MM.1S (cell line): ENCODE measurements around the gene HRH2.

Experiments
- DNase-seq: peaks from one replicate; pipeline ENCODE4 v3.0.0-alpha.2; 2015
- H2AFZ ChIP-seq: fragments of 300-600 bp; sonication (generic); 2 replicates; pipeline ENCODE4 v1.6.0; 2016; ENCODE audit warnings: antibody characterized with exemption, low read length
- H3F3A ChIP-seq: fragments of 300-600 bp; sonication (generic); 2 replicates; pipeline ENCODE4 v1.6.1; 2016; ENCODE audit warnings: mild to moderate bottlenecking, antibody characterized with exemption, low read length, moderate library complexity, mixed read lengths; ENCODE audit not compliant: insufficient read depth
- H3K27ac ChIP-seq: fragments of 300-600 bp; sonication (generic); 2 replicates; pipeline ENCODE4 v1.5.1; 2016; ENCODE audit warnings: mild to moderate bottlenecking, low read length
- H3K27me3 ChIP-seq: fragments of 300-600 bp; sonication (generic); replicated peaks from 2 replicates; pipeline ENCODE4 v1.6.0; 2016; ENCODE audit warnings: low read length; ENCODE audit not compliant: insufficient read depth
- H3K36me3 ChIP-seq: fragments of 300-600 bp; sonication (generic); replicated peaks from 2 replicates; pipeline ENCODE4 v1.6.1; 2016; ENCODE audit warnings: mild to moderate bottlenecking, low read length, mixed read lengths; ENCODE audit not compliant: insufficient read depth
- H3K4me1 ChIP-seq: fragments of 300-600 bp; sonication (generic); 2 replicates; pipeline ENCODE4 v1.6.1; 2016; ENCODE audit warnings: low read length, mixed read lengths
- H3K4me2 ChIP-seq: fragments of 300-600 bp; sonication (generic); 2 replicates; pipeline ENCODE4 v1.6.0; 2016; ENCODE audit warnings: low read depth, low read length
- H3K4me3 ChIP-seq: fragments of 300-600 bp; sonication (generic); 2 replicates; pipeline ENCODE4 v1.5.1; 2016; ENCODE audit warnings: low read length, mixed read lengths
- H3K79me2 ChIP-seq: fragments of 300-600 bp; sonication (generic); 2 replicates; pipeline ENCODE4 v1.6.1; 2016; ENCODE audit warnings: mixed run types, low read length, mixed read lengths
- H3K9ac ChIP-seq: fragments of 300-600 bp; sonication (generic); 2 replicates; pipeline ENCODE4 v1.6.1; 2016; ENCODE audit warnings: low read length, mixed read lengths
- H3K9me2 ChIP-seq: fragments of 300-600 bp; sonication (generic); replicated peaks from 2 replicates; pipeline ENCODE4 v1.6.1; 2016; ENCODE audit warnings: mild to moderate bottlenecking, low read length, mixed read lengths; ENCODE audit not compliant: insufficient read depth
- H3K9me3 ChIP-seq: fragments of 300-600 bp; sonication (generic); replicated peaks from 2 replicates; pipeline ENCODE4 v1.6.1; 2016; ENCODE audit warnings: mild to moderate bottlenecking, low read length, mixed read lengths; ENCODE audit not compliant: insufficient read depth
- H4K20me1 ChIP-seq: fragments of 300-600 bp; sonication (generic); 2 replicates; pipeline ENCODE4 v1.6.1; 2016; ENCODE audit warnings: mild to moderate bottlenecking, low read length, moderate library complexity, mixed read lengths; ENCODE audit not compliant: insufficient read depth
- CTCF ChIP-seq: fragments of 300-600 bp; sonication (generic); IDR thresholded peaks from 2 replicates; pipeline ENCODE4 v1.5.1; 2016; ENCODE audit warnings: antibody characterized with exemption, low read length, mixed read lengths
- EZH2 ChIP-seq: fragments of 300-600 bp; sonication (generic); optimal IDR thresholded peaks from 2 replicates; pipeline ENCODE3; 2017; ENCODE audit warnings: low read depth, mild to moderate bottlenecking, antibody characterized with exemption, low read length, mixed read lengths
- EZH2phosphoT487 ChIP-seq: fragments of 300-600 bp; sonication (generic); IDR thresholded peaks from 2 replicates; pipeline ENCODE4 v1.6.1; 2018; ENCODE audit warnings: antibody characterized with exemption, low read length

HRH2 gene

GRCh38 chr5:175686396-175686795 is 28.5 kb downstream of the HRH2 start:
- no peak overlapping the region for H2AFZ ChIP-seq
- no peaks in the 10 kb centered on the region for H3K27me3 ChIP-seq
- TF ChIP-seq EZH2 (no peak), CTCF (no peak), EZH2phosphoT487 (no peak)
- no peaks in the 10 kb centered on the region for H3K9me2 ChIP-seq
- no peak overlapping the region for H3K27ac ChIP-seq
- no peak for DNase-seq
- H3K79me2 ChIP-seq: peaks cover 99% of the 10 kb centered on the region
- no peak overlapping the region for H3K9ac ChIP-seq
- H3K4me3 ChIP-seq: no peak overlapping the region
- H3K36me3 ChIP-seq: no peaks in the 10 kb centered on the region; the same call in 1 of the 2 replicates
- no peaks in the 10 kb centered on the region for H3K4me1 ChIP-seq
- H4K20me1 ChIP-seq: peaks cover 8% of the 10 kb centered on the region; the same call in 1 of the 2 replicates
- H3F3A ChIP-seq: no peaks in the 10 kb centered on the region
- H3K4me2 ChIP-seq: no peak overlapping the region
- H3K9me3 ChIP-seq: no peaks in the 10 kb centered on the region

- no peak overlapping the region for H3K4me2 ChIP-seq
- no peak overlapping the region for H2AFZ ChIP-seq
- H4K20me1 ChIP-seq: peaks cover 4% of the 10 kb centered on the region; the same call in 1 of the 2 replicates
- no peaks in the 10 kb centered on the region; the same call in 1 of the 2 replicates for H3K36me3 ChIP-seq
- no peaks in the 10 kb centered on the region for H3K27me3 ChIP-seq
- no peaks in the 10 kb centered on the region for H3K4me1 ChIP-seq
- no peaks in the 10 kb centered on the region for H3K9me2 ChIP-seq
- no peak overlapping the region for H3K9ac ChIP-seq
- TF ChIP-seq EZH2: no peak
- no peak for TF ChIP-seq EZH2phosphoT487
- no peak for TF ChIP-seq CTCF
- no peaks in the 10 kb centered on the region for H3F3A ChIP-seq
- H3K79me2 ChIP-seq: peaks cover 96% of the 10 kb centered on the region
- no peak overlapping the region for H3K27ac ChIP-seq
- H3K4me3 ChIP-seq: no peak overlapping the region
- no peaks in the 10 kb centered on the region for H3K9me3 ChIP-seq
- no peak for DNase-seq
Observed at GRCh38 chr5:175686826-175687225, 29.0 kb downstream of the HRH2 start.

GRCh38 chr5:175687231-175687701 is 29.4 kb downstream of the HRH2 start:
- Histone ChIP-seq H3K4me2 (no peak overlapping the region), H3K27me3 (no peaks in the 10 kb centered on the region), H3K9ac (no peak overlapping the region), H3K27ac (no peak overlapping the region), H3K4me3 (no peak overlapping the region), H2AFZ (no peak overlapping the region), H3K9me2 (no peaks in the 10 kb centered on the region), H3K79me2 (peaks cover 96% of the 10 kb centered on the region), H3K36me3 (no peaks in the 10 kb centered on the region; the same call in 1 of the 2 replicates), H3K9me3 (no peaks in the 10 kb centered on the region), H3F3A (no peaks in the 10 kb centered on the region), H3K4me1 (no peaks in the 10 kb centered on the region), H4K20me1 (peaks cover 4% of the 10 kb centered on the region; the same call in 1 of the 2 replicates)
- DNase-seq: no peak
- TF ChIP-seq EZH2 (no peak), CTCF (no peak), EZH2phosphoT487 (no peak)
